ENCODE results near the gene MAMLD1.

MAMLD1 gene

DNA sequence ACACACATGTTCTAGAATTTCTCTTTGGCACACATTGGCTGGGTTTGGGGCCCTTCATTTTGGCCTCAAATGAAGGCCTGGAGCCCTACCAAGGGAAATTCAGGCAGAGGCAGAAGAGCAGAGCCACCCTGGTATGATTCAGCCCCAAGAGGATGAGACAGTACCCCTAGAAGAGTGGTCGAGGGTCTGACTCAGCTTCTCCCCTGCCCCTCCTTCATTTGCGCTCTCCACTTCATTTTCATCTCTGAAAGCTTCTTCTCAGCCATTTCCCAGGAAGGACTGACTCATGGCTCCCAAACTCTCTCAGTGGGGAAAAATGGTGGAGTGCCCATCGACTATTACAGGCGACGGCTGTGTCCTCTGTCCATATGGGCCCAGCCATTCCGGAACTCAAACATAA lies 43.5 kb downstream of the MAMLD1 start:
- DNase-seq (ENCODE audit: low read depth in 2 of 2), result no peak

DNA sequence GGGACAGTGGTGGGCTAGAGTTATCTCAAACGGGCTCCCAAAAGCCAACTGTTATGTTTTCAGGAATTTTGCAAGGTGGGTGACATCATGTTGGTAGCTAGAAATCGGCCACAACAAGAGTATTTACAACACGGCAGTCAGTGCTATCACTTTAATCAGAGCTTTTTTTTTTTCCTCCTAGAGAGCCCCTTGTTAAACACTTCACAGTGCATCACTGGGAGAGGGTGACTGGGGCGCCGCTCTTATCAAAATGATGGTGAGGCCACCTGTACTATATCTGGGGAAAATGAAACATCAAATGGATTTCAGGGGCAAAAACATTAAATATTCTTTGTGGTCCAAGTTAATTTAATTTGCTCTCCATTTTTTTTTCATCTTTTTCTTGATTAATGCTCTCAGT lies 44.9 kb downstream of the MAMLD1 start:
- DNase-seq (ENCODE audit: low read depth in 2 of 2), result no peak

DNA sequence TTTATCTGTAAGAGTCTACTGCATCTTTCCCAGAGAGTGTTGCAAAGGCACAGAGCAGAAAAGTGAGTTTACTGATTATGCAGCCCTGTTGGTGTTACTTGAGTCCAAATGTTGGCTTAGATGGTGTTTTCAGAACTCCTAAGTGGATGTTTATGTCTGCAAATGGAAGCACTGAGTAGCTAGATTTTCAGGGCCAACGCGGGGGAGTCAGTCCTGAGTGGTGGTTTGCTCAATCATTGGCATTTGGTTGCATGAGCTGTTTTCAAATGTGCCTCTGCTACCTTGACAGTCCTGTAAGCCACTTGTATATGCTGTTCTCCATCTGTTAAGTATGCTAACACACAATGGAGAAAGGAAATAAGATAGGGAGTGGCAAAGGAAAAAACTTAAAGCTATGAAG lies 45.4 kb downstream of the MAMLD1 start:
- no peak for DNase-seq (ENCODE audit: low read depth in 2 of 2)

DNA sequence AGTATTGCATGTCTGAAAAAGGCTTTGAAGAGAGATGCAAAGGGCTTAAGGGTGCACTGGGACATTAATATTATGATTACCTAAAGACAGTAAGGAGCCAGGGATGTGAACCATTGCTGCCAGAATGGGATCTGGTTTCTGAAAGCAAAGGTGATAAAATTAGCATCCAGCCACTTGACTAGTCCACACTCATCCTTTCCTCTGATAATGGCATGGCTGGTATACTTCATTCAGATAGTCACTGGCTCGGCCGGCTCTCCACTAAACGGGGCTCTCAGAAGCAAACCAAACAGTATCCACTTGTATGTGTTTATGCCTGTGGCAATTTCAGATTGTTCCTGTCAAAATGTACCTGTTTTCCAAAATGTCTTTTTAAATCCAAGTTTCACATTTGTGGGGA lies 46.4 kb downstream of the MAMLD1 start:
- DNase-seq (ENCODE audit: low read depth in 2 of 2), result no peak

DNA sequence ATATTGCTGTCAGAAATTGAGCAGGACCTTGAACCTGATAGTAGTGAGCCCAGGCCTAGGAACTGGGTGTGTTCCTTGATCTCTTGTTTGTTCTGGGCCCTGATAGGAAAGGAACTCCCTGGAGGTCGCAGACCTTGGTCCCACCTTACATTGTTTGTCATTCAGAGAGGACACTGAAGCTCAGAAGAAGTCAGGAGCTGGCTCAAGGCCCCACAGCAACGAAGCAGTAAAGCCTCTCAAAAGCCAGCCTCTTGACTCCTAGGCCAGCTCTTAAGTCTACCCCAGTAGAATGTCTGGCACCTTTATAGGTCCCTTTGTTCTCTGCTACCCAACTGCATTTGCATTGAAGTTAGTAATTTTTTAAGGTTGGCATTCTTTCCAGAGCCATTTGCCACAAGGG lies 46.8 kb downstream of the MAMLD1 start:
- DNase-seq (ENCODE audit: low read depth in 2 of 2), result no peak

DNA sequence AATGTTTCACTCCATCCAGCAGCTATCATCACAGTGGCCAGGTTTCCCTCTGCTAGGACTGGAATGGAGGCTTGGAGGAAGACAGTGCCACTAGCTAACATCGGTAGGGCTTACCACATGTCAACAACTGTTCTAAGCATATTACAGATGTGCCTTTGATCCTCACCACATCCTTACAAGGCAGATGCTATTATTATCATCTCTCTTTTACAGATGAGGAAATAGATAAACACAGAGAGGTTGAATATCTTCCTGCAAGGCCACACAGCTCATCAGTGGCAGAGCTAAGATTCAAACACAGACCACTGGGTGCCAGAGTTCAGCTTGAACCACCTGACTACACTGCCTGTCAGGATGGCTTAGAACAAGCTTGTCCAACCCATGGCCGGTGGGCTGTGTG lies 47.4 kb downstream of the MAMLD1 start:
- DNase-seq (ENCODE audit: low read depth in 2 of 2), result no peak

DNA sequence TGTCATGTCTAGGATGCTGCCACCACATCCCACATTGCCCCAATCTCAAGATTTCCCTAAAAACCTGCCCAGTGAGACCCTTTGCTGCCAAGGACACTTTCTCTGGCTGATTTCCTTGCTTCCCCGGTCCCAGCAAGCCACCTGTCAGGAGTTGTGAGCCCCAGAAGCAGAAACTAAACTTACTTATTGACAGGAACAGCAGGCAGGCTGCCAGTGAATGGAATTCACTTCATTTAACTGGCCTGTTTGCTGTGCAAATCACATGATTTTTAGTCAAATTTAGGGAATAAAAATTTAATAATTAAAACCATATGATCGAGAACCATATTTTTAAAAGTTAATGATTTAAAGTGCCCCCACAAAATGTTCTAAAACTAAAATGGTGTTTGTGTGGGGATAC lies 48.5 kb downstream of the MAMLD1 start:
- no peak for DNase-seq (ENCODE audit: low read depth in 2 of 2)

DNA sequence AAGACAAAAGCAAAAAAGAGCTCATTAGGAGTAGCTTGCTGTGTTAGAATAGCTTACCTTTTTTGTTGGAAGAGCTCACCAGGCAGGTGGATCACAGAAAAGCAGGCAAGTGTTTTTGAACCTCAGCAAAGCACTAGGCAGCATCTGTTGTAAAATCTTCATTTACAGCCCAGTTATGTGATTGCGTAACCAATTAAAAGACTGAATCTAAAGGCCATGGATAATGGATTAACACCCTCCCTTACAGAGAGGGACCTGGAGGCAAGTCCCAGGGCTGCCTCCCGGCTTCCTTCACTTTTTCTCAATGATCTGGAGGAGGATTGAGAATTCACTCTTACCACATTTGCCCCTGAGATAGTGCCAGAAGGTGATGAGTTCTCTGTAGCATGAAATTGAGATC lies 51.1 kb downstream of the MAMLD1 start:
- no peak for DNase-seq (ENCODE audit: low read depth in 2 of 2)

DNA sequence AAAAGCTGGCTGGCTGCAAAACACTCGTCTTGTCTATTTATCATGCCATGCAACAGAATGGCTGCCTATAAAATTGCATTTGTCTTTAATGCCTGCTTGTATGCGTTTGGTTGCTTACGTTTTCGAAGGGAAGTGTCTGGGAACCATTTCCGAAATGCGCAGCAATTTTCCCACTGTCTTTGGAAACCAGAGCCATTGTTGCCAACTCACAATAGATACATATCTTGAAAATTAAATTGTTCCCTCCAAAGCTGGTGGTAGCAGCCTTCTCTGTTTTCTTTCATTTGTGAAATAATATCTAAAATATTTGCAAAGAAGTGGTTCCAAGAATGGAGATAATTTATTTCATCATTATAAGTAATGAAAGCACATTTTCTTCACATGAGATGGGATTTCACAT lies 53.4 kb downstream of the MAMLD1 start:
- DNase-seq (ENCODE audit: low read depth in 2 of 2), result no peak

DNA sequence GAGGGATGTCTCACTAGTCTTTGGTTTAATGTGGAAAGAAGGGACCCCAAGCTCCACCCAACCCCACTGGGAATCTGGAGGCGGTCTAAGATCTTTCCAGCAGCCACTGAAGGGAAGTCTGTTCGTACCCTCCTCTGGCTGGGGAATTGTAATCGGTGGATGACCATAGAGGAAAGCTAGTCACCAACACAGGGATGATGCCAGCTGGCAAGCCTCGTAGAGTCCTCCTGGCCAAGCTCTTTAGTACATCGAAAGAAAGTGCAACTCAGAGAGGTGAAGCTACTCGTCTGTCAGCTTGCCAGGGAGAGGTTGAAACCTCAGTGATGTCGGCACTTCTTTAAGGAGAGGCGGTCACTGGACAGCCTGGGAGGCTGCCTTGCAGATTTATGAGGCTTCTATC lies 58.7 kb downstream of the MAMLD1 start:
- peak in 1 of 2 experiments; percentile 0 for DNase-seq (ENCODE audit: low read depth in 2 of 2)

DNA sequence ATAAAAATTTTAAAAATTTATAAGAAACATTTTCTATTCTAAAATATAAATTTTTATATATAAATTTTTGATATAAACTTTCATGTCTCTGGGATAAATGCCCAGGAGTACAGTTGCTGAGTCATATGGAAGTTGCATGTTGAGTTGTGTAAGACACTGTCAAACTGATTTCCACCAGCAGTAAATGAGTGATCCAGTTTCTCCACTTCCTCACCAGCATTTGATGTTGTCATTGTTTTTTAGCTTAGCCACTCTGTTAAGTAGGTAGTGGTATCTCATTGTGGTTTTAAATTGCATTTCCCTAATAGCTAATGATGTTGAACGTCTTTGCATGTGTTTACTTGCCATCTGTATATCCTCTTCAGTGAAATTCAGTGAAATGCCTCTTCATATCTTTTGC lies 66.5 kb downstream of the MAMLD1 start:
- peak; percentile 38 to 48 for DNase-seq (ENCODE audit: low read depth in 2 of 2)

DNA sequence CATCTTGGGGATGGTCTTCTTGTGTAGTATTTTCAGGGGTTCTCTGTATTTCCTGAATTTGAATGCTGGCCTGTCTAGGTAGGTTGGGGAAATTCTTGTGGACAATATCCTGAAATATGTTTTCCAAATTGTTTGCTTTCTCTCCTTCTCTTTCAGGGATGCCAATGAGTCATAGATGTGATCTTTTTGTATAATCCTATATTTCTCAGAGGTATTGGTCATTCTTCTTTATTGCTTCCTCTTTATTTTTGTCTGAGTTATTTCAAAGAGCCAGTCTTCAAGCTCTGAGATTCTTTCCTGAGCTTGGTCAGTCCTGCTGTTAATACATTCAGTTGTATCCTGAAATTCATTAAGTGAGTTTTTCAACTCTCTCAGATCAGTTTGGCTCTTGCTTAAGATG lies 73.1 kb downstream of the MAMLD1 start:
- no peak for DNase-seq (ENCODE audit: low read depth in 2 of 2)

DNA sequence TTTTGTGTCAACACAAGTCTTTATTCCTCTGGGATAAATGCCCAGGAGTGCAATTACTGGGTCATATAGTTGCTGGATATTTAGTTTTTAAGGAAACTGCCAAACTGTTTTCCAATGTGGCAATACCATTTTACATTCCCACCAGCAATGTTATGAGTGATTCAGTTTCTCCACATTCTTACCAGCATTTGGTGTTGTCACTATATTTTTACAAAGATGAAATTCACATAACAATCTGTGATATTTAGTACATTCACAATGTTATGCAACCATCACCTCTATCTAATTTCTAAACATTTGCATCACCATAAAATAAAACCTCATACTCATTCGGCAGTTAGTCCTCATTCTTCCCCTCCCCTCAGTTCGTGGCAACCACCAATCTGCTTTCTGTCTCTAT lies 75.0 kb downstream of the MAMLD1 start:
- DNase-seq (ENCODE audit: low read depth in 2 of 2), result peak; percentile 6 to 11

DNA sequence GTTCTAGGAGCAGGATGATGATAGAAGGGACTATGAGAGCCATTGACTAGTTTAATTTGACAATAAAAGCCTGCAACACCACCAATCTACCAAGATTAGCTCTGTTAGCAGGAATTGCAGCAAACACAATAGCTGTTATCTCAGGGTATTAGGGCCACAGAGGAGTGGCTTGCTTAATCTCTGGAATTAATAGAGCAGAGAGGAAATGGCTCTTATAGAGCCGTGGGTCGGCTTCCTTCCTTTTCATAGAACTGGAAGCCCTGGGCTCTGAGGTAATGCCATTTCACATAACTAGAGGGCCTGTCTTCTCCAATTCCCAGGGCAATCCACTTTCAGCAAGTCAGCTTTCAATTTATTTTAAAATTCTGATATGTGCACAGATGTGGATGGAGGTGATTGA lies 83.0 kb downstream of the MAMLD1 start:
- DNase-seq (ENCODE audit: low read depth in 2 of 2), result no peak

DNA sequence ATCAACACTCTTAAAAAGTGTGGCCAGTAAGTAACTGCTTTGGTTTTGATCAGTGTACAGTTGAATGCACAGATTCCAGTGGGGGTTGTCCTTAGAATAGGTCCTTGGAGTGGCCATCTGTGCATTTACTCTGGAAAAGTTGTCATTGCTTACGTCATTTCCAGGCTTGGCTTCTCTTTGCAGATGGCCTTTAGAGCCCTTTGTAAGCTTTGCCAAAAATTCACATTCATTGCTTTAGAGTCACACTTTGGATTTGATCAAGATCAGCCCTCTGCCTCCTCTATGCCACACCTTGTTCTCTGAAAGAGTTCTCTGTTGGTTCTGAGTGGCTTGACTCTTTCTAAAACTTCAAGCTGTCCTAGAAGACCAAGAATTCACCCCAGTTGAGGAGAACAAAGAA lies 83.9 kb downstream of the MAMLD1 start:
- no peak for DNase-seq (ENCODE audit: low read depth in 2 of 2)

DNA sequence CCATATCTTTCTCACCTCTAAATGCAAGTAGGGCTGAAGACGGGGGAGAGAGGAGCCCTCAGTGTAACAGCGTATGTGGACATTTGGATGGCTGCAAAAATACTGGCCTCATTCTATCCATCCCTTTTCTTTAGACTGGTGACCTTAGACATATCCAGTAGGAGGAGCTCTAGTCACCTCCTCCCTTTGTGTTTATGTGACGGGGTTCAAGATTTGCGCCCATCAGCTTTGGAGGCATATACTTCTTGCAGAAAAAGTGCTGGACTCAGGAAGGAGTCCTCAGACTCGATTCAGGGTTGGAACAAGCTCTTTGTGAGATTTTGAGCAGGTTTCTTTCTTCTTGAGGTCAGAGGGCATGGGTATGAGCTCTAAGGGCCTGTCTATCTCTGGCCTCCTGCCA lies 86.2 kb downstream of the MAMLD1 start:
- DNase-seq (ENCODE audit: low read depth in 2 of 2), result no peak

DNA sequence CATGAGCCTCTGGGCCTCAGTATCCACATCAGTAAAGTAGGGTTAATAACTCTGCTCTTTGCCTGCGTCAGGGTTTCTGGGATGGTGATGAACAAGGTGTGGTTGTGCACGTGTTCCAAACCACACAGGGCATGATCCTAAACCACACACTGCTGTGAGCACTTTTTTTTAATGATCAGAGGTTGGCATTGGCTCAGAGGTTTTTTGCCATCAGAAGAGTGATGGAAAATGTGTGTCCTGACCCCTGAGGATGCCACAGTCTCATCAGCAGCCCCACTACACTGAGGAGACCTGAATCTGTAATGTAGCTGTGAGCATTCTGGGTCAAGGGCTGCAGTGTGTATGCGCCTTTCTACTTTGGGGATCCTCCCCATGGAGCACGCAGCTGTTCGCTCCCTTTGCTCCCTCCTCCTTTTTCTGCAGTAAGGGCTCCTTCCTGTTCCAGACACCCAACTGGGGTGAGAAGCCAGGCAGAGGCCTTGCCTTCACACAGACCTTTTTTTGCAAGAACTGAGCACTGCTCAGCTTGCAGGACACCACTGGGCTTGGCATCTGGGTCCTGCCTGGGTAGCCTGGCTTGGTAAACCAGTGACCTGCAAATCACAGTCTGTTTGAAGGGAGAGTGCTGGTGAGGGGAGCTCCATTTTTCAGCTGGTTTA lies 87.5 kb downstream of the MAMLD1 start:
- no peak for DNase-seq (ENCODE audit: low read depth in 2 of 2)

DNA sequence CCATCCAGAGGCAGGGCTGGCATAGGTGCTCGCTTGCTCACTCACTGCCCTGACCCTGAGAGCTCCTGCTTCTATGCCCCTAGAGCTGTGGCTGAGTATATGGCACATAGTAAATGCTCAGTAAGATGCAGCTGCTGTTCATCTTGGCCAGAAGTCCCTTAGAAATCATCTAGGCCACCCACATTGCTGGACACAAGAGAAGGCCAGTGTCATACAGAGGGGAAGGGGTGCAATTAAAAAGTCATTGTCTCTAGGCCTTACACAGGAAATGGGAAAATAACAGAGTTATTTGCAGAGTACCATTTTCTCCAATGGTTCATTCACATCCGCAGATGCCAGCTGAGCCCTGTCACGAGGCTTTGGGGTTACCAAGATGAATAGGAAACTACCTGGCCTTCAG lies 88.8 kb downstream of the MAMLD1 start:
- no peak for DNase-seq (ENCODE audit: low read depth in 2 of 2)

DNA sequence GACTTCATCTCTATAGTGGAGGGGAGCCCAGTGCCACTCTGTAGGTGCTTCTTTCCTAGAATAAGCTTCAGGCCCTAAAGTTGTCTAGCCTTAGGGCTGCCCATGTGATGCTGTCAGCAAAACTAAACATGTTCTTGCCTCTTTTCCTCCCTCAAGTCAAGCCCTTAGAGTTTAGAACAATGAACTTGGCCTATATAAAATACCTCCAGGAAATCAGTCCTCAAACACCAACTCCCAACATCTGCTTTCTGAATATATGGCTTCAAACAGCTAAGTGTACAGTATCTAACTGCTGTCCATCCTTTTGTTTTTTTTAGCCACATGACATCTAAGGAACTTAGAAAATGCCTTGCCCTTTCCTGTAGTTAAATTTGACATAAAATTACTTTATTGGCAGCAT lies 91.0 kb downstream of the MAMLD1 start:
- no peak for DNase-seq (ENCODE audit: low read depth in 2 of 2)

DNA sequence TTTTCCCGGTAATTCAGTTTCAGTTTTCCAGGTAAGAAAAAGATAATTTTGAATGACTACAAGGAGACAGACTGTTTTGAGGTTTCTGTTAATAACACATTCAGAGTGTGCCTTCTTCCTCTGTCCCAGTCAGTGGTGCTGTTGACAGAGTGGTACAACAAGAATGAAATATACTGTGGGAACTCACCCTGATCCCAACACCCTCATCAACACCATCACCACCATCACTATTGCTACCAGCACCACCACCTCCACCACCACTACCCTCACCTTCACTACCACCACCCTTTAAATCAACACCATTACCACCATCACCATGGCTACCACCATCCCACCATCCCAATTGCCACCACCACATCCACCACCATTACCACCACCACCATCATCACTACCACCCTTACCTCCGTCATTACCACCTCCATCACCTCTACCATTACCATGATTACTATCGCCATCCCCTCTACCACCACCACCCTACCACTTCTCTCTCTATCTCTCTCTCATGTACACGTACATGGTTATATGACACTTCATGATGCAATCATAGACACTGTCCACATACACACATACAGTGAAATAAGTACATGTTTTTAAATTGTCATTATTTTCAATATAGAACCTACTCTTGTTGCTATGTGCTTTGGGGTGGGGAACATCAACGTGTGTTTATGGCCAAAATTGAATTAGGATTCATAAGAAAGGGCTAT lies 91.5 kb downstream of the MAMLD1 start:
- no peak for DNase-seq (ENCODE audit: low read depth in 2 of 2)

DNA sequence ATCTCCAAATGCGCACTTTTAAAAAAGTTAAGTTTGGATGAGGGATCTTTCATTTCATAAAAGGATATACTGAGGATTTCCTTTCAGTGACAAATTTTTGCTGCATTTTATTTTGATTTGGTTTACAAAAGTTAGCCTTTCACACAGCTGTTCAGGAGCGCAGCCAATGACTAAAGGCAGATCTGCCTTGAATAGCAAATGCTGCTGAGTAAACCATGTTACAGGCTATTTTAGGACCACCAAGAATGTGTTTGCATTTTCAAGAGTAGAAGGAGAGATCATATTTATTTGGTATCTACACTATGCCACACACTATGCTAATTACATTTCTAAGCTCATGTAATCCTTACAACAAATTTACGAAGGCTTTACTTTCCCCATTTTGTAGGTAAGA lies 92.1 kb downstream of the MAMLD1 start:
- no peak for DNase-seq (ENCODE audit: low read depth in 2 of 2)

DNA sequence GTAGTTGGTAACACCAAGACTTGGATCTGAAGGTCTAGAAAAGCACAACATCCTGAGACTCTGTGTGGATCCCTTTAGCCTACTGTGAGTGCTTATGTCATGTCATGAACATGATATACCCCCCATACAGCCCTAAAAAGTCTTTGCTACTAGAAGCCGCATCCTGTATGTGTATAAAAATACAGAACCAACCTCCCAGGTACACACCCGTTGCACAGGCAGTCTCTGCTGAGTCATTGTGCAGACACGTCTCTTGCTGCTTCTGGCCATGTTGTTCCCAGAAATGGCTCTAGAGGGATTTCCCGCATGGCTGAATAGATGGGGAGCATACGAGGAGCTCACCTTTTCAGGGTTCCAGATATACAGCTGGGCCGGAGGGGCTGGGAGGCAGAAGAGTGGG lies 93.3 kb downstream of the MAMLD1 start:
- DNase-seq (ENCODE audit: low read depth in 2 of 2), result no peak

DNA sequence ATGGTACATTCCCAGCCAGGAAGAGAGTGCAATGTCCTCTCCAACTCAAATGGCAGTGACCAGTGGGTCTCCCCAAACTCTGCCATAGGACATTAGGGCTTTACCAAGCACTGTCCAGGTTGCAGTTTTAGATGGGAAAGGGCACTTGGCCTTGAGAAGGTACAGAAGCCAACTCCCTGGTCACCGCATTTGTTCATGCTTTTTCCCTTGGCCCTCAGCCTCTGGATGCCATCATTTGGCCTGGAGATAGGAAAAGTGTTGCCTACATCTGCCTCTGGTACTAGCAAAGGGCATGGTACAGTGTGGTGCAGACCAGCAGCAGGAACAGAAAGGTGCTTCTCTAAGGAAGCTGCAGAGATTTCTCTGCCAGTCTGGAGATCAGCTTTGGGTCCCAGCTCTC lies 93.8 kb downstream of the MAMLD1 start:
- DNase-seq (ENCODE audit: low read depth in 2 of 2), result no peak

DNA sequence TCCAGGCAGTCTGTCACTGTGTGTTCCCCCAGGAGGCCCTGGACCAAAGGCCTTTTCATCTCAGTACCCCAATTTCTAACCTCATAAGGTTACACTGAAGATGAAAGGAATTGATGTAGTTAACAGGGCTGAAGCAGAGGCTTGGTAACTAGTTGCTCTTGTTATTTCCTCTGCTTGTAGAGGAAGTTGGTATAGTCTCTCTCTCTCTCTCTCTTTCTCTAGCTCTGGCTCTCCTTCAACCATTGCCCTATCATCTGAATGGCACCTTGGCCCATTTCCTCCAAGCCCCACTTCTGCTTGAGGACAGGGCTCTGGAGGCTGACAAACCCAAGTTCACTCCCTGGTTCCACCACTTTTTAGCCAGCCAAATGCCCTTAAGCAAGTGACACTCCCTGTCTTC lies 96.1 kb downstream of the MAMLD1 start:
- no peak for DNase-seq (ENCODE audit: low read depth in 2 of 2)
